ENCODE measurements around the gene TRIM5. TPM values are rescaled to one million over a fixed set of nuclear protein-coding genes. Genes with fewer than 3 reads are reported as not detected.
A peak's percentile ranks its signal among the peaks of the same experiment; 100 is the strongest.

TRIM5 gene
- total RNA-seq, 4 donors from 2014 or later: 4.4 to 50.4 (median 37.4) TPM

- DNase-seq: no peak
- intact Hi-C loops (cut with DNase I; ENCODE audit: low total_unique reads): no loop called here
- no peaks in the 10 kb centered on the region for H3K27me3 ChIP-seq
- H3K27ac ChIP-seq: no peak overlapping the region
- H3K4me1 ChIP-seq: no peaks in the 10 kb centered on the region
- TF ChIP-seq CTCF (IDR thresholded peaks at IDR 0.05) (no peak), POLR2A (IDR thresholded peaks at IDR 0.05) (no peak)
- H3K36me3 ChIP-seq: no peaks in the 10 kb centered on the region
- H3K4me3 ChIP-seq: no peak overlapping the region
- H3K9me3 ChIP-seq: no peaks in the 10 kb centered on the region
These were observed 28.8 kb upstream of the TRIM5 start for GRCh38 chr11:5713695-5714094.

GRCh38 chr11:5712507-5712906 is 27.6 kb upstream of the TRIM5 start:
- H3K4me3 ChIP-seq: no peak overlapping the region
- DNase-seq: no peak
- H3K27ac ChIP-seq: no peak overlapping the region
- intact Hi-C loops (cut with DNase I; ENCODE audit: low total_unique reads): no loop called here
- H3K9me3 ChIP-seq: no peaks in the 10 kb centered on the region
- H3K27me3 ChIP-seq: no peaks in the 10 kb centered on the region
- H3K36me3 ChIP-seq: no peaks in the 10 kb centered on the region
- TF ChIP-seq POLR2A (IDR thresholded peaks at IDR 0.05) (no peak), CTCF (IDR thresholded peaks at IDR 0.05) (peak in 2 of 4 experiments; percentile 22 to 25)
- no peaks in the 10 kb centered on the region for H3K4me1 ChIP-seq

GRCh38 chr11:5705688-5706087 is 20.8 kb upstream of the TRIM5 start:
- Histone ChIP-seq H3K9me3 (no peaks in the 10 kb centered on the region), H3K27me3 (no peaks in the 10 kb centered on the region), H3K27ac (no peak overlapping the region), H3K4me1 (no peaks in the 10 kb centered on the region), H3K36me3 (no peaks in the 10 kb centered on the region), H3K4me3 (no peak overlapping the region)
- intact Hi-C loops (cut with DNase I; ENCODE audit: low total_unique reads): no loop called here
- no peak for DNase-seq
- TF ChIP-seq CTCF (IDR thresholded peaks at IDR 0.05) (no peak), POLR2A (IDR thresholded peaks at IDR 0.05) (no peak)

GRCh38 chr11:5703741-5704536 is 19.1 kb upstream of the TRIM5 start:
- no peaks in the 10 kb centered on the region for H3K36me3 ChIP-seq
- no peak for TF ChIP-seq POLR2A (IDR thresholded peaks at IDR 0.05)
- TF ChIP-seq CTCF (IDR thresholded peaks at IDR 0.05): no peak
- intact Hi-C loops (cut with DNase I; ENCODE audit: low total_unique reads): no loop called here

DNA sequence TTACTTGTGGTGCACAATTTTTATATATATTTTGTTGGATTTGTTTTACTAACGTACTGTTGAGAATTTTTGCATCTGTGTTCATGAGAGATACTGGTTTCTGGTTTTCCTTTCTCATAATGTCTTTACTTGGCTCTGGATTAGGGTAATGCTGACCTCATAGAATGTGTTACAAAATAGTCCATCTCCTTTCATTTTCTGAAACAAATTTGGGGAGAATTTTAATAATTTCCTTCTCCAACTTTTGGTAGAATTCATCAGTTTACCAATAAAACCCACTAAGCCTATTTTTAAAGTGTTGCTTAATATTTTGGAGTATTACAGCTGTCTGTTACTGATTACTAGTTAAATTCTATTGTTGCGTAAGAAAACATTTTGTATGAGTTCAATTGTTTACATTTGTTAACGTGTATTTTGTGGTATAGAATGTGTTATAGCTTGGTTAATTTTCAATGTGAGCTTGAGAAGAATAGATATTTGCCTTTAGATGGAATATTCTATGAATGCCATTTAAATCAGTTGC is 16.2 kb upstream of the TRIM5 start:
- Histone ChIP-seq H3K27me3 (no peaks in the 10 kb centered on the region), H3K27ac (no peak overlapping the region), H3K4me3 (no peak overlapping the region), H3K9me3 (no peaks in the 10 kb centered on the region), H3K4me1 (no peaks in the 10 kb centered on the region), H3K36me3 (no peaks in the 10 kb centered on the region)
- TF ChIP-seq POLR2A (IDR thresholded peaks at IDR 0.05): no peak
- TF ChIP-seq CTCF (IDR thresholded peaks at IDR 0.05): no peak
- intact Hi-C loops (cut with DNase I; ENCODE audit: low total_unique reads): no loop called here
- no peak for DNase-seq

More at GRCh38 chr11:5703741-5704536, 19.1 kb upstream of the TRIM5 start:
- DNase-seq: no peak
- no peaks in the 10 kb centered on the region for H3K9me3 ChIP-seq
- H3K27me3 ChIP-seq: no peaks in the 10 kb centered on the region
- no peak overlapping the region for H3K4me3 ChIP-seq
- no peaks in the 10 kb centered on the region for H3K4me1 ChIP-seq
- no peak overlapping the region for H3K27ac ChIP-seq
